Fibroblast of peridontal ligament (primary cell): ENCODE results near the gene TMEM119.

ENCODE experiments used
- DNase-seq: peaks from one replicate; pipeline ENCODE4 v3.0.0-alpha.2; 2010; ENCODE audit errors: extremely low read depth

TMEM119 gene

GRCh38 chr12:108616359-108616758, 18.5 kb upstream of the TMEM119 start:
- no peak for DNase-seq

GRCh38 chr12:108615918-108616317, 18.0 kb upstream of the TMEM119 start:
- no peak for DNase-seq

- no peak for DNase-seq
Measured at GRCh38 chr12:108614639-108615038, 16.8 kb upstream of the TMEM119 start.

- no peak for DNase-seq
Measured at GRCh38 chr12:108614041-108614440, 16.2 kb upstream of the TMEM119 start.

GRCh38 chr12:108613548-108613947, 15.7 kb upstream of the TMEM119 start:
- no peak for DNase-seq

GRCh38 chr12:108612788-108613282, 15.0 kb upstream of the TMEM119 start:
- no peak for DNase-seq

- peak; percentile 81 for DNase-seq
Measured at GRCh38 chr12:108611884-108612415, 14.1 kb upstream of the TMEM119 start.

- no peak for DNase-seq
Measured at GRCh38 chr12:108610856-108611605, 13.1 kb upstream of the TMEM119 start.

- DNase-seq, result no peak
Measured at GRCh38 chr12:108610336-108610815, 12.5 kb upstream of the TMEM119 start.

GRCh38 chr12:108609537-108610335, 11.9 kb upstream of the TMEM119 start:
- DNase-seq, result peak; percentile 94

GRCh38 chr12:108608616-108609015, 10.7 kb upstream of the TMEM119 start:
- no peak for DNase-seq

GRCh38 chr12:108607981-108608600, 10.2 kb upstream of the TMEM119 start:
- DNase-seq, result no peak

GRCh38 chr12:108606492-108606891, 8.6 kb upstream of the TMEM119 start:
- peak; percentile 40 for DNase-seq

- no peak for DNase-seq
Measured at GRCh38 chr12:108605690-108606406, 8.0 kb upstream of the TMEM119 start.

- DNase-seq, result no peak
Measured at GRCh38 chr12:108605000-108605689, 7.3 kb upstream of the TMEM119 start.

GRCh38 chr12:108604208-108604941, 6.5 kb upstream of the TMEM119 start:
- DNase-seq, result no peak

GRCh38 chr12:108603743-108604142, 5.9 kb upstream of the TMEM119 start:
- DNase-seq, result no peak

GRCh38 chr12:108602976-108603704, 5.3 kb upstream of the TMEM119 start:
- DNase-seq, result no peak

- DNase-seq, result no peak
Measured at GRCh38 chr12:108602209-108602705, 4.4 kb upstream of the TMEM119 start.
